ENCODE results near the gene AKAP12.

The AKAP12 gene

DNA sequence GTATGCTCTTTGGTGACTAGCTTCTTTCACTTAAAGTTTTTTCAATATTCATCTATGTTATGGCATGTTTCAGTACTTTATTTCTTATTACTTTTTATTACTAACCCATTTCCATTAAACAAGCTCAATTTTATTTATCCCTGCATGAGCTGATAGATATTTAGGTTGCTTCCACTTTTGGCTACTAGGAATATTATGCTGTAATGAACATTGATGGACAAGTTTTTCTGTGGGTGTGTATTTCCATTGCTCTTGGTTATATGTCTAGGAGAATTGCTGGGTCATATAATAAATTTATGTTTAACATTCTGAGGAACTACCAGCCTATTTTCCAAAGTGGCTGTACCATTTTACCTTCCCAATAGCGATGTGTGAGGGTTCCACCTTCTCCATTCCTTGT lies 81.7 kb downstream of the AKAP12 start:
- TF ChIP-seq EZH2phosphoT487 (IDR thresholded peaks at IDR 0.05; ENCODE audit: low read length) (no peak), EZH2 (optimal IDR thresholded peaks at IDR 0.05; ENCODE audit: low read depth, low read length) (no peak)
- TF ChIP-seq, protein P1, sequence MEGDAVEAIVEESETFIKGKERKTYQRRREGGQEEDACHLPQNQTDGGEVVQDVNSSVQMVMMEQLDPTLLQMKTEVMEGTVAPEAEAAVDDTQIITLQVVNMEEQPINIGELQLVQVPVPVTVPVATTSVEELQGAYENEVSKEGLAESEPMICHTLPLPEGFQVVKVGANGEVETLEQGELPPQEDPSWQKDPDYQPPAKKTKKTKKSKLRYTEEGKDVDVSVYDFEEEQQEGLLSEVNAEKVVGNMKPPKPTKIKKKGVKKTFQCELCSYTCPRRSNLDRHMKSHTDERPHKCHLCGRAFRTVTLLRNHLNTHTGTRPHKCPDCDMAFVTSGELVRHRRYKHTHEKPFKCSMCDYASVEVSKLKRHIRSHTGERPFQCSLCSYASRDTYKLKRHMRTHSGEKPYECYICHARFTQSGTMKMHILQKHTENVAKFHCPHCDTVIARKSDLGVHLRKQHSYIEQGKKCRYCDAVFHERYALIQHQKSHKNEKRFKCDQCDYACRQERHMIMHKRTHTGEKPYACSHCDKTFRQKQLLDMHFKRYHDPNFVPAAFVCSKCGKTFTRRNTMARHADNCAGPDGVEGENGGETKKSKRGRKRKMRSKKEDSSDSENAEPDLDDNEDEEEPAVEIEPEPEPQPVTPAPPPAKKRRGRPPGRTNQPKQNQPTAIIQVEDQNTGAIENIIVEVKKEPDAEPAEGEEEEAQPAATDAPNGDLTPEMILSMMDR (IDR thresholded peaks at IDR 0.05; ENCODE audit: low read length): no peak
- H3K36me3 ChIP-seq (replicated peaks; ENCODE audit: insufficient read depth, low read length): no peaks in the 10 kb centered on the region
- no peaks in the 10 kb centered on the region for H3K9me3 ChIP-seq (replicated peaks; ENCODE audit: insufficient read depth, low read length)
- DNase-seq: no peak
- H3K4me3 ChIP-seq (ENCODE audit: low read length): no peak overlapping the region
- no peak overlapping the region for H2AFZ ChIP-seq (ENCODE audit: low read length)
- H3K27me3 ChIP-seq (replicated peaks; ENCODE audit: insufficient read depth, low read length): no peaks in the 10 kb centered on the region
- H4K20me1 ChIP-seq (ENCODE audit: insufficient read depth, low read length): no peaks in the 10 kb centered on the region
- H3K4me2 ChIP-seq (ENCODE audit: low read depth, low read length): no peak overlapping the region
- H3K9me2 ChIP-seq (replicated peaks; ENCODE audit: insufficient read depth, low read length): no peaks in the 10 kb centered on the region
- H3K27ac ChIP-seq (ENCODE audit: low read length): no peak overlapping the region
- H3K4me1 ChIP-seq (ENCODE audit: low read length): no peaks in the 10 kb centered on the region
- no peaks in the 10 kb centered on the region for H3F3A ChIP-seq (ENCODE audit: insufficient read depth, low read length)
- H3K9ac ChIP-seq (ENCODE audit: low read length): no peak overlapping the region
- no peaks in the 10 kb centered on the region for H3K79me2 ChIP-seq (ENCODE audit: low read length)

DNA sequence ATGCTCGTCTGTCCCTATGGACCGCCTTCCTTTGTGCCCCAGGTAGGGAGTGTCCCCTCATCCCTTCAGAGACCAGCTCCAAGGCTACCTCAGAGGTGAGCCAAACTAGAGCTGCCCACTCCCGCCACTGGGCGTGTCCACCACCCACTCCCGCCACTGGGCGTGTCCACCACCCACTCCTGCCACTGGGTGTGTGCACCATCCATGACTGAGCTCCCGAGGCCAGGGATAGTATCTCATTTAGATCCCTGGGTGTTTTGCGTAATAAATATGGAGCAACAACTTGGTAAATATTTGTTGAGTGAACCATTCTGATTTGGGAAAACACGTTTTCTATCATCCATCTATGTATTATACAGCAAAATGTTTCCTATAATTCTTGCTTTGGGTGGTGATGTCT lies 82.8 kb downstream of the AKAP12 start:
- H3K9me3 ChIP-seq (replicated peaks; ENCODE audit: insufficient read depth, low read length): no peaks in the 10 kb centered on the region
- no peak overlapping the region for H3K27ac ChIP-seq (ENCODE audit: low read length)
- no peaks in the 10 kb centered on the region for H4K20me1 ChIP-seq (ENCODE audit: insufficient read depth, low read length)
- TF ChIP-seq EZH2phosphoT487 (IDR thresholded peaks at IDR 0.05; ENCODE audit: low read length) (no peak), EZH2 (optimal IDR thresholded peaks at IDR 0.05; ENCODE audit: low read depth, low read length) (no peak)
- TF ChIP-seq, protein P1 (IDR thresholded peaks at IDR 0.05; ENCODE audit: low read length): no peak
- no peak overlapping the region for H2AFZ ChIP-seq (ENCODE audit: low read length)
- H3K36me3 ChIP-seq (replicated peaks; ENCODE audit: insufficient read depth, low read length): no peaks in the 10 kb centered on the region
- no peaks in the 10 kb centered on the region for H3K4me1 ChIP-seq (ENCODE audit: low read length)
- no peaks in the 10 kb centered on the region for H3K27me3 ChIP-seq (replicated peaks; ENCODE audit: insufficient read depth, low read length)
- no peaks in the 10 kb centered on the region for H3K79me2 ChIP-seq (ENCODE audit: low read length)
- no peaks in the 10 kb centered on the region for H3K9me2 ChIP-seq (replicated peaks; ENCODE audit: insufficient read depth, low read length)
- no peaks in the 10 kb centered on the region for H3F3A ChIP-seq (ENCODE audit: insufficient read depth, low read length)
- H3K9ac ChIP-seq (ENCODE audit: low read length): no peak overlapping the region
- DNase-seq: no peak
- H3K4me2 ChIP-seq (ENCODE audit: low read depth, low read length): no peak overlapping the region
- no peak overlapping the region for H3K4me3 ChIP-seq (ENCODE audit: low read length)

DNA sequence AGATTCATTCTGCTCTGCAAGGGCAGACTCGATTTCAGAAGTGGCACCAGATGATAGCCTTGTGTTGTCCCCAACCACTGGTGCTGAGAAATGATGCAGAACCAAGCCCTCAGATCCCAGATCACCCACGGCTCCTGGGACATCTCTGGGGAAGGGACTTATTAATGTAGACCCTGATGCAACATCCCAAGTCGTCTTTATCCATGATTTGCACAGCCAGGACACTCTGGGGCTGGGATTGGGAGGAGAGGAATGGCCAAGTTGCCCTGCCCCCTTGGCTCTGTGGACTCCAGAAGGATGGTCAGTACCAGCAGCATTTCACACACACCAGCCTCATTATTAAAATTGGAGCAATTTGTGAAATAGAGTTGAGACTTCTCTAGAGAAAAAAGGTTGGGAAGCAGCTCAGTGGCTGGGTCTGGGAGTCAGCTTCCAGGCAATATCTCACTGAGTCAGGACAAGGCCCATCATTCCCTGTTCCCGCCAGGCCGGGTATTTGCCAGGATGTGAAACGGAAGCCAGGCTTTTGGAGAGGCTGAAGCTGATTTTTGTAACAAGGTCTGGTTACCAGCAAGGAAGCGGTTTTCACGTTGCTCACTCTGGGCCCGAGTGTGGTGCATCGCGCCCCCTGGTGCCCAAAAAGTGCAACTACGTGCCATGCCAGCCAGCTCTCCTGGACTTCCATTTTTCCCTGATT lies 84.2 kb downstream of the AKAP12 start:
- Histone ChIP-seq H3K9me3 (replicated peaks; ENCODE audit: insufficient read depth, low read length) (no peaks in the 10 kb centered on the region), H3K27ac (ENCODE audit: low read length) (no peak overlapping the region), H4K20me1 (ENCODE audit: insufficient read depth, low read length) (no peaks in the 10 kb centered on the region), H3K36me3 (replicated peaks; ENCODE audit: insufficient read depth, low read length) (no peaks in the 10 kb centered on the region), H3K27me3 (replicated peaks; ENCODE audit: insufficient read depth, low read length) (no peaks in the 10 kb centered on the region), H2AFZ (ENCODE audit: low read length) (0 out of 2 replicates have a peak overlapping the region, but pooled peaks have one; percentile 27), H3K9ac (ENCODE audit: low read length) (no peak overlapping the region), H3K9me2 (replicated peaks; ENCODE audit: insufficient read depth, low read length) (no peaks in the 10 kb centered on the region), H3F3A (ENCODE audit: insufficient read depth, low read length) (no peaks in the 10 kb centered on the region), H3K4me3 (ENCODE audit: low read length) (no peak overlapping the region), H3K79me2 (ENCODE audit: low read length) (no peaks in the 10 kb centered on the region), H3K4me2 (ENCODE audit: low read depth, low read length) (no peak overlapping the region), H3K4me1 (ENCODE audit: low read length) (no peaks in the 10 kb centered on the region)
- no peak for TF ChIP-seq EZH2phosphoT487 (IDR thresholded peaks at IDR 0.05; ENCODE audit: low read length)
- TF ChIP-seq, protein P1 (IDR thresholded peaks at IDR 0.05; ENCODE audit: low read length): peak; percentile 70
- DNase-seq: peak; percentile 35

All from MM.1S (cell line).